Esophagus muscularis mucosa (tissue), 3 donors: ENCODE measurements around the gene SLC10A7.

ENCODE experiments used
- POLR2A ChIP-seq: fragments of 450-650 bp; IDR thresholded peaks from one replicate; pipeline ENCODE4 v1.6.1; 2017; ENCODE audit warnings: antibody characterized with exemption, moderate library complexity, mild to moderate bottlenecking, low read depth
- POLR2AphosphoS5 ChIP-seq, 2 donors: sonication (generic); formaldehyde crosslinking; IDR thresholded peaks; one replicate each; pipeline ENCODE4 v1.6.1; 2017; ENCODE audit warnings: antibody characterized with exemption in 2 of 2
- TF ChIP-seq, protein P1 (sequence below), 3 experiments: fragments of 200-600 bp in 2 of 3; fragments of 450-650 bp in 1 of 3; sonication (generic) in 2 of 3; IDR thresholded peaks; one replicate each; pipeline ENCODE4 v1.5.1; 2017 to 2019; ENCODE audit warnings: antibody characterized with exemption in 3 of 3, mild to moderate bottlenecking in 2 of 3, moderate library complexity in 1 of 3

DNA sequence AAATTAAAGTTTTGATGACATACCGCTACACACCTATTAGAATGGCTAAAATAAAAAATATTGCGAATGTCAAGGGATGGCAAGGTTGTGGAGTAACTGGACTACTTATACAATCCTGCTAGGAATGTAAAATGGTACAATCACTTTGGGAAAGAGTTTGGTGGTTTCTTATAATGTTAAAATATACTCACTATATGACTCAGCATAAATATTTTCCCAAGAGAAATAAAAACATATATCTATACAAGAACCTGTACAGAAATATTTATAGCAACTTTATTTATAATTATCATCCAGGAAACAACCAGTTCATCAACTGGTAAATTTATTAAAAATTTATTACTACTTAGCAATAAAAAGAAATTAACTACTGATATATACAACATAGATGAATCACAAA is 89.7 kb downstream of the SLC10A7 start:
- TF ChIP-seq POLR2AphosphoS5 (IDR thresholded peaks at IDR 0.05) (no peak), POLR2A (no peak)
- TF ChIP-seq, protein P1, sequence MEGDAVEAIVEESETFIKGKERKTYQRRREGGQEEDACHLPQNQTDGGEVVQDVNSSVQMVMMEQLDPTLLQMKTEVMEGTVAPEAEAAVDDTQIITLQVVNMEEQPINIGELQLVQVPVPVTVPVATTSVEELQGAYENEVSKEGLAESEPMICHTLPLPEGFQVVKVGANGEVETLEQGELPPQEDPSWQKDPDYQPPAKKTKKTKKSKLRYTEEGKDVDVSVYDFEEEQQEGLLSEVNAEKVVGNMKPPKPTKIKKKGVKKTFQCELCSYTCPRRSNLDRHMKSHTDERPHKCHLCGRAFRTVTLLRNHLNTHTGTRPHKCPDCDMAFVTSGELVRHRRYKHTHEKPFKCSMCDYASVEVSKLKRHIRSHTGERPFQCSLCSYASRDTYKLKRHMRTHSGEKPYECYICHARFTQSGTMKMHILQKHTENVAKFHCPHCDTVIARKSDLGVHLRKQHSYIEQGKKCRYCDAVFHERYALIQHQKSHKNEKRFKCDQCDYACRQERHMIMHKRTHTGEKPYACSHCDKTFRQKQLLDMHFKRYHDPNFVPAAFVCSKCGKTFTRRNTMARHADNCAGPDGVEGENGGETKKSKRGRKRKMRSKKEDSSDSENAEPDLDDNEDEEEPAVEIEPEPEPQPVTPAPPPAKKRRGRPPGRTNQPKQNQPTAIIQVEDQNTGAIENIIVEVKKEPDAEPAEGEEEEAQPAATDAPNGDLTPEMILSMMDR (IDR thresholded peaks at IDR 0.05) = no peak
